Measurements from ENCODE around the gene BCL10.

Gene BCL10

DNA sequence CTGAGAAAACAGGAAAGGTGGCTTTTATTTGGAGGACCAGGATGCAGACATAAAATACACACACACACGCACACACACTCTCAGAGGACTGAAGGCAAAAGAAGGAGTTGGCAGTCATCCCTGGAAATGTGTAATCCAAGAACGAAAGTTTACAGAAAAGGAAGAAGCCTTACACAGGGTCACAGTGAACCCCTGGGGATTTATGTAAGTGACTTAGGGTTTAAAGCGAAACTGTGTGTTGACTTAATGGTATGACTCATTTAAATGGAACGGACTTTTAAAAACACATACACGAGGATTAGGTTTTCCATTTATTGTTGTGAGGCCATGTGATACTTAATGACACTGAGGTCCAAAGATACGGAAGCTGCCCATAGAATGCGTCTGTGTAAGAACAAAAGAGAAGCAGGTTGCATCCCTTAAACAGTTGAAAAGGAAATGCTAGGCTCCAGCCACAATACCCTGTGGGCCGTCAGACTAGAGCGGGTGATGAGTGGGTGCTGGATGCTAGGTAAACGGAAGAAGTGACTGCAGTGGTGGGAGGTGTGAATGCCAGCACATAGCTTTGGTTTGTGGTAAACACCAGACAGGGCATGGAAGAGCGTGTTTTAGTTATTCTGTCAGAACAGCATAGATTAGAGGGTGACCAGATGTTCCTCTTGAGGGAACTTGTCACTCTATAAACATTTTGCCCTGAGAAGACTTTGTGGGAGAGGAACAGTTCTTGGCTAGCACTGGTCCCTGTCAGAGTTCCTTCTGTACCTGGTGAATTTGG, 21.6 kb upstream of the BCL10 start:
- DNase-seq, result peak in 12 of 56 donors; percentile 4 to 49 (median 10)

DNA sequence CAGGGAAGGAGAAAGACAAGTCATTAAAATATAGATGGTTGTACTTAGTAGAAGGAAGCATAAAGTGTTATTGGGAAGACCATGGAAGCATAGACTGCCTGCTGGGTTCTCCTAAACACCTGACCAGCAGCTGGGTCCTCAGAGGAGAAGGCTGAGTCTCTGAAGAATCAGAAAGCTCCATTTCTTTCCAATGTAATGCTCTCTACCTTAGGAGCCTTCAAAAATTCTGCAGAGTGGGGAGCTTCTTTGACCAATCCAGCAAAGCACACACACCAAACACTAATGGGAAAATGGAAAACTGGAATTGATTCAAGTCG, 21.1 kb upstream of the BCL10 start:
- DNase-seq, result no peak

DNA sequence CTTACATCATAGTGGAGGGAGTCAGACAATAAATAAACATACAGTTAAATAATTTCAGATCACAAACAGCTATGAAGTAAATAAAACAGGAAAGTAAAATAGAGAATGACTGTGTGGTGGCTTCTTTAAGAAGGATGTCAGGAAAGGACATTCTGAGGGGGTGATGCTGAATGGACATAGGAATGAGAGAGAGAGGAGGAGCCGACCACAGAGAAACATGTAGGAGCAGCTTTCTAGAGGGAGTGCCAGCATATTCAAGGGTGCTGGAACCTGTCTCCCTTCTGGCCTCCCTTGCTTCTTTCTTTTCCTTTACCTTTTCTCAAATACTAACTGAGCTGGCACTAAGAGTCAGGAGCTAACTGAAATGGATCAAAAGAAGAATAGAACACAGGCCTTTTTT, 20.5 kb upstream of the BCL10 start:
- no peak for DNase-seq

DNA sequence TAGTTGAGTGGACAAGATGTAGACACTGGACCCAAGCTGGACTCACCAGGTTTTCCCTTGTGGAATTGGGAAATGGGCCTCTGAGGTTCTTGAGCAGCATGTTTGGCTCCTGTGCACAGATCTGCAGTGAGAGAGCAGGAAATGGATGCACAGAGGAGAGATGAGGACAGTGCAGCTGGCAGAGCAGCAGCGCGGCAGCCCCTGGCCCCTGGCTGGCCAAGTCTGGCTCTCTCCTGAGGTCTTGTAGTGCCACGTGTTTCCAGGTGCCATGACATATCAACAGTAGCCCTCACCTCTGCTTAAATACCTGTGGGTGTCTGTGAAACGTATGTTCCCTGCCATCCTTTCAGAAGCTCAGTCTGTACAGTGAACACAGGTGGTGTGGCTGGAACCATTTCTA, 19.2 kb upstream of the BCL10 start:
- DNase-seq, result no peak

DNA sequence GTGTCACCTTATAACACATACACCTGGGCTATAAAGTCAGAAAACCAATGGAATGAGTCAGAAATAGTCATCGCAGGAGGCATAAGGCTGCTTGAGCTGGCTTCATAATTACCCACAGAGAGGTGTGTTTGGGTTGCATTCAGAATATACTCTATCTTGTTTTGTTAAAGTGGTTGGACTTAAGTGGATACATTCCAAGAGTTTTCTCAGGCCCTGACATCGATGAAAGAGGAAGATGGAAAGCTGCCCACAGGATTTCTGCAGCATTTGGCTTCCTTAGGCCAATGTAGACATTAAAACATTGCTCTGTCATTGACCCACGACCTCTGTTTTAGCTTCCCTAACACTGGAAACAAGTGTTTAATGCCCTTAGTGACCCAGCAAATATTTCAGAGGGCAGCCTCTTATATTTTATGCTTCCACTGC, 18.6 kb upstream of the BCL10 start:
- no peak for DNase-seq

DNA sequence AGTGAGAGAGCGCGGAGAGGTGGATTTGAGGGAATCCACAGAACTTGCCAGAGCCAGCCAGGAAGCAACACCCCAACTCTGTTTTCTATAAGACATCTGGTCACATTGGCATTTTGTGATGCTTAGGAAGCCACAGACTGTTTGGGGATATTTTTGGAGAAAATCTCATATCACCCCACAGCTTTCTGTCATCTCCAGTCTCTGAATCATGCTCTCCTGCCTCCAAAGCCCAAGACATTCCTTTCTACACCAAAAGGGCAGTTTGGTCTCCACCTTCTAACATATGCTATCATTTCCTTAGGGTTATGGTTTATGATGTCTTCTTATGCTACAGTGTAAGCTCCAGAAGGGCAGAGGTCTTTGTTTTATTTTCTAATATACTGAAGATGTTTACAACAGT, 14.4 kb upstream of the BCL10 start:
- no peak for DNase-seq

DNA sequence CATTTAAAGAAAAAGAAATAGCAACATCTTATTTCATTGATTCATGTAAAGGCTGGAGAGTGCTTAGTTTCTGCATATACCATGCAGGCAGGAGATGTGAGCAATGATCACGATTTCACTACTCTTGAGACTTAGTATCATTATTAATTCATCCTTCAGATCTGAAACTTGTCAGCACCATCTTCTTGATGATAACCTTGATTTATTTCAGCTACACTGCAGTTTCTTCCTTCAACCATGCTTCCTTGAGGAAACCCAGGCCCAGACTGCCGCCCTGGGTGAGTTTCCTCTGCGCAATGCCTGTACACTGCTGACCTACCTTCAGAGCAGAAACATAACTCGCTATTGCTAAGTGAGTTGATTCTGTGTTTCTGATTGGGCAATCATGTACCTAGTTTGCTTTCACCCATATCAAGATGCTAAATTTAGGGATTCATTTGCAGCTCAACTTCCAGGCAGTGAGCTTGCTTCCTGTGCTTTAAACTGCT, 13.5 kb upstream of the BCL10 start:
- no peak for DNase-seq

DNA sequence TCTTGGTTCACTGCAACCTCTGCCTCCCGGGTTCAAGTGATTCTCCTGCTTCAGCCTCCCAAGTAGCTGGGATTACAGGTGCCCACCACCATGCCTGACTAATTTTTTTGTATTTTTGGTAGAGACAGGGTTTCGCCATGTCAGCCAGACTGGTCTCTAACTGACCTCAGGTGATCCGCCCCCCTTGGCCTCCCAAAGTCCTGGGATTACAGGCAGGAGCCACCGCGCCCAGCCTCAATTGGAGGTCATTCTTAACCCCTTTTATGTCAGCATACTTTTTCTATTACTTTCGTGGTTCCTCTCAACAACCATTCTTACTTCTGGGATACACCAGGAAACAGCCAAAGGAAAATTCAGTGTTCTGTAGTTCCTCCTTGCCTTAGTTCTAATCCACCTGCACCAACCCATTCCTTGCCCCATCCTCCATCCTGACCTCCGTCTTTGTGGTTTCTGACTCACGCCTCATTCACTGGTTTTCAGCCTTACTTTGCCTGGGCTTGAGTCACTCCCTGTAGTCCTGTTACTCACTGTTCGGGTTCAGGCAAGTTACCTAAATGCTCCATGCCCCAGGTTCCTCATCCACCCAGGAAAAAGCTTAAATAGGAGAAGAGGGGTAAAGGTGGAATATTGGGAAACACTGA, 12.9 kb upstream of the BCL10 start:
- DNase-seq, result no peak

DNA sequence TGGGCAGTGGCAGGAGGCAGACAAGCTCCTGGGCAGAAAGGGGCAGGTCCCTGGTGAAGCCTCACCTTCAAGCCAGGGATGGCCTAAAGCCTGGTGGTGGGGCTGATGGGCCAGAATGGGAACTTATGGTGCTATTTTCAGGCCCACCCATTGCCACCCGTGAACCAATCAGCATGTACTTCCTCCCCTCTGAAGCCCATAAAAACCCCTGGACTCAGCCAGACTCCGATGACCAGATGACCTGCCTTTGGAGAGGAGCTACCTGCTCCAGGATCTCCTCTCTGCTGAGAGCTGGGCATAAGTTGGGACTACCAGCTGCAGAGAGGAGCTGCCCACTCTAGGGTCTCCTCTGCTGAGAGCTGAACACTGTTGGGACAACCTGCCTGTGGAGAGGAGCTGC, 7.8 kb upstream of the BCL10 start:
- no peak for DNase-seq

DNA sequence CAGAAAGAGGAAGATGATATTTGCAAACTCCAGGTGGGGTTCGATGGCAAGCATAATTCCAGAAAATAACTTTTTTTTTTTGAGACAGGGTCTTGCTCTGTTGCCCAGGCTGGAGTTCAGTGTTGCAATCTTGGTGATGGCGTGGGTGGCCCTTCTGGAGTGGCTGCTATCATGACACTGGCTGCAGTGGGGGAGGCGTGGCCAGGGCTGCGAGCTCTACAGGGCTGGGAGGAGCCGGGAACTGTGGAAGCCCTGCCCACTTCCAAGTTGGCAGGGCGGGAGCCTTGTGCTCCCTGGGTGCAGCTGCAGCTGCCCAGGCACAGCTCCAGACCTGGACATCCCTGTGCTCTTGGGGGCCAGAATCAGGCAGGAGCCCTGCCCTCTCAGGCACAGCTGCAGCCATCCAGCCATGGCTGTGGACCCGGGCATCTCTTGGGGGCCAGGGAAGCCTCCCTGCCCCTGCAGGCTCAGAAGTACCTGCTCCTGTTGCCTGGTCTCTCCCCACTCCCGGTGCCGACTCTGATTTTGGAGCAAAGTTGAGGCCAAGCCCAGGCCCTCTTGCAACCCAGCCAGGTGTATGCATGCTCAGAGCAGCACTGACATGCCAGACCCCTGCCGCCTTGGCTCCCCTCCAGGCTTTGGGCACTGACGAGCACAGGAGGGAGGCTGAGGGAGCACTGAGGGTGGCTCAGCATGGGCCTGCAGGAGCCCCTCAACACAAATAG, 7.2 kb upstream of the BCL10 start:
- peak in 7 of 56 donors; percentile 3 to 32 (median 9) for DNase-seq

DNA sequence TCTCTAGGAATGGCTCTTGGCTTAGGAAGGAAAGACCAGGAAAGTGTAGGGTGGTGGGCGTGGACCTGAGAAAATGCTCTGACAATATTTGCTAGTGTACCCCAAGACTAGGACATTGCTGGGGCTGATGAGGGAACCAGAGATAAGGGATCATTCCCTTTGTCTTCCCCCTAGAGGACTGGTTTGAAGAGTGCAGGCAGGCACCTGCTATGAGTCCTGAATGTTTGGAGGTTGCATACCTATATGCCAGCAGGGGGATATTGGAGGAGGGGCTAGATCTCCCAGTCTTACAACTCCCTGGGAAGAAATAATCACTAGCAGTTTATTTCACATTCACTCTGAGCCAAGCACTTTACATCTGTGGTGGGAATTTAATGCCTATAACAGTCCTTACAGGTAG, 6.0 kb upstream of the BCL10 start:
- no peak for DNase-seq

DNA sequence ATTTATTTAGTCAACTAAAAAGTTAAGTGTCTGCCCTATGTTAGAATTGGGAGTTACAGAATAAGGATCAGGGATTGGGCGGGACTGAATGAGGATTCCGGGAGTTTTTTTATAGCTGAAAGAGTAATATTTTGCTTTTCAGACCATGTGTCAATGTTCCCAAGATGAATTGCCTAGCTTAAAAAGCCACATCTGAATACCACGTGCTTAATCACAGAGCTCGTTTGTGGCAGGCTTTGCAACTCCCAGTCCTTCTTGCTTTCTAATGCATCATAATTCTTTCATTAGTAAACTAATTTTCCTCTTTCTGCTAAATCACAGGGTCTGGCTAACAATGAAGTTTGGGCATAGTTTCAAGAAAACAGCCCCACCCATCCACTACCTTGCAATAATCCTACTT, 4.2 kb upstream of the BCL10 start:
- no peak for DNase-seq

DNA sequence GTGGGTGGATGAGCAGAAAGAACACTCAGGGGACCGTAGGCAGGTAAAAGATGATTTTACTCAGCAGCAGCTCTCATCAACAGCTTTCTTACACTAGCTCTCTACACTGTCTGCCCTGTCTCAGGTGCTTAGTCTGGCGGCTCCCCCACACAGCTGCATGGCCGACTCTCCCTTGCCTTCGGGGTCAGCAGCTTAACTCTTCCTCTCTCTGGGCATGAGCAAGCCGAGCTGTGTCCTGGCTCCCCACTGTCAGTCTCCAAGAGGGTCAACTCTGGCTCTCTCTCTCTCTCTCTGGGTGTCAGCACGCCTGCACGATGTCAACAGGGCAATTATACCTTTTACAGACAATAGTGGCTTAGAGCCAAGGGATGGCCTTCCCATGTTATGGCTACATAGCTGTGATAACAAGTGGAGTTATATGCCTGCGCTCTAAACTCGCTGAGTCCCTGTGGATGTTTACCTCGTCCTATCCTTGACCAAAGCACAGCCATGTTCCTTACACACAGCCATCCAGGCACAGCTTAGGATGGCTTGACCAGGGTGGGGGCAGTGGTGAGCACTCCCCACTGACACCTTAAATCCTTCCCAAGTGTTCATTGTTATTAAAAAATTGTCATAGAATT, 3.1 kb upstream of the BCL10 start:
- DNase-seq, result no peak

DNA sequence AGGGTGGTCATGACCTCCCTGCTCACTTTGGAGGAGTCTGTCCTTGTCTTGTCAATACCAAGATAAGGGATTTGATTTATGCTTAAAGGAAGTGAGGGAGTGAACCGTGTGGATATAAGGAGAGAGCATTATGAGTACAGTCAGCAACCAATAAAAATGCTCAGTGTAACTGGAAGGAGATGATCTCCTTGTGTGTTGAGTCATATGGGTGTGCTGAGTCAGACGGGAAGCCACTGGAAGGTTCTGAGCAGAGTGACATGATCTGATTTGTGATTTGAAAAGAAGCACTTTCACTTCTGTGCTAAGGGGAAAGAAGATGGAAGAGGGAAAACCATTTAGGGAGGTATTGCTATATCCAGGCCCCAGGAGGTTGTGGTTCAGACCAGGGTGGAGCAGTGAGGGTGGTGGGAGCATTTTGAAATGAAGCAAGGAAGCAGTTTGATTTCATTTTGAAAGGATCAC, 2.5 kb upstream of the BCL10 start:
- DNase-seq, result peak in 8 of 56 donors; percentile 2 to 38 (median 10)

DNA sequence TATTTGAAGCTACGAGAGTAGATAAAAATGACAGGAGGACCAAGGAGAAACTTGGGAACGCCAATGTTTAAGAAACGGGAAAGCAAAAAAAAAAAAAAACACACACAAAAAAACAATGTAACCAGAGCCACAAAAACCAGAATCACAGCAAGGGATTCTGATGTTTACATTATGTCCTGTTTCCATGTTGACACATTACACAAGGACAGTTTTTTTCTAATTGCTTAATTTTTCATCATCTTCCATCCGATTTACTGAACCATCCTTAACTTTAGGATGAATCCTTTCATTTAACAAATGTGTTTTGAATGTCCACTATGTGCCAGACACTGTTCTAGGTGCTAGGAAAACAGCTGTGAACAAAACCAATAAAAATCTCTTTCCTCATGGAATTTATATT, 1.4 kb upstream of the BCL10 start:
- DNase-seq, result no peak

DNA sequence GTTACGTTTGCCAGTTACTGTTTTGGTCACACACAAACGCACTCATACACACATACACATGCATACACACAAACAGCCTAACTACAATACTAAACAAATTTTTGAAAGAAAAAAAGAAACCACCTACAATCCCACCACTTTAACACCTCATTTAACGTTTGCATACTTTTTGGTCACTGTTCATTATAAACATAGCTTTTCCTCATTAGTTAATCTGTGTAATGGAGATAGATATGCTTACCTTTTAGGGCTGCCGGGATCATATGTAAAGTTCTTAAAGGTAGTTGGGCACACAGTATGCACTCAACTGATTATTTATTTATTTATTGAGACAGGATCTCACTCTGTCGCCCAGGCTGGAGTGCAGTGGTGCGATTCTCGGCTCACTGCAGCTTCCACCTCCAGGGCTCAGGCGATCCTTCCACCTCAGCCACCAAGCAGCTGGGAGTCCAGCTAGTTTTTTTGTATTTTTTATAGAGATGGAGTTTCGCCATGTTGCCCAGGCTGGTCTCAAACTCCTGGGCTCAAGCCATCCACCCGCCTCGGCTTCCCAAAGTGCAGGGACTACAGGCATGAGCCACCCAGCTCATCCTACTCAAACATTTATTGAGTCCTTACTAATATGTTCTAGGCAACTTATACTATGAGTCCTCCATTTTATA, 677 bp upstream of the BCL10 start:
- DNase-seq, result peak in 1 of 56 donors; percentile 4

DNA sequence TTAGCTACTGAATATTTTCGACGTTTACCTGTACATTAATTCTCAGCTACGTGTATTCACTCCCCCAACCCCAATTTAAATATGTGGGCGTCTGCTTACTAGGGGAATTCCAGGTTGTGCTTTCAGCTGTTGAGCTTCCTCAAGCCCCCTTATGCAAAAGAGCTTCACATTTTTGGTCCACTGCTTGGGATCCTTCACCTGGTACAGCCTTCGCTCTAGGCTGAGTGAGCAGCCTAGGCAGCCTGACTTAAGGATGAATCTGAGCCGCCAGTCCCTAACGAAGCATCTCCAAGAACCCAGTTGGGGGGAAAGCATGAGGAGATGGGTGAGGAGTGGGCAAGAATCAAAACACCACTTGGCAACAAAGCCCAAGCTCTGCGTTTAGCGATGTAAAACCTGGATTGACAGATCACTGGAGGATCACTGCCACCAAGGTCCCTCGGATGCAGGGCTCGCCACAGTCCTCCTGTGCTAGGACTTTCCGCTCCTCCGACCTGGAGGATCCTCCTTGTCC, 674 bp downstream of the BCL10 start:
- peak in 1 of 56 donors; percentile 61 for DNase-seq

DNA sequence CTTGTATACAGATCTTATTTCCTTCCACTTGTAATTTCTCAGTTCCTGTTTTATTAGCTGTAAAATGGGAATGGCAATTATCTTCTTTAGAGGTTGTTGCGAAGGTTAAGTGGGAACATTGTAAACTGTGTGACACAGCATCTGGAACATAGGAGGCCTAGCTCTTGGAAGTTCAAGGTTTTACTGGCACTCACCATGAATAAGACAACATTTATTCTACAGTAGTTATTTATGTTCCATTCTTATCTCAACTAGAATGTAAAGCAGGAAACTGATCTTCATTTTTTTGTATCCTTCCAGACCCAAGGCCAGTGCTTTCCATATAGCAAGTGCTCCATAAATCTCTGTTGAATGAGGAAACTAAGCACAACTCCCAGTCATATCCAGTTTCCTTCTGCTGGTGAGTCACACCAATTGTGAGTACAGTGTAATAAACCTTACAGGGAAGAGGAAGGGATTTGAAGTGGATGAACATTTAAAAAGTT, 1.4 kb downstream of the BCL10 start:
- DNase-seq, result no peak

DNA sequence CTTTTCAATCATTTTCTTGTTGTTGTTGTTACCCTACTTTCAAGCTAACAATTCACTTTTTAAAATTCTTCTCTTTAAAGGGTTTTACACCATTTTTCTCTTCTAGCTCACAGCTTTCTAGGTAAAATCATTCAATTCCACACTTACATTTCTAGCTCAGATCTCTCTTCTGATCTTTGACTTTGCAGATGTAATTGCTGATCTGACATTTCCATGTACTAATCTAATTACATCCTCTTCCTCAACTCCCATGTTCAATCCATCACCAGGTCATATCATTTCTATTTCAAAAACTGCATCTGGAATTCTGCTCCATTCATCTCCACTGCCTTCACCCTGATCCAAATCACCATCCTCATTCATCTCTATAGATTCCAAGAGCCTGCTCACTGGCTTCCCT, 3.0 kb downstream of the BCL10 start:
- DNase-seq, result no peak

DNA sequence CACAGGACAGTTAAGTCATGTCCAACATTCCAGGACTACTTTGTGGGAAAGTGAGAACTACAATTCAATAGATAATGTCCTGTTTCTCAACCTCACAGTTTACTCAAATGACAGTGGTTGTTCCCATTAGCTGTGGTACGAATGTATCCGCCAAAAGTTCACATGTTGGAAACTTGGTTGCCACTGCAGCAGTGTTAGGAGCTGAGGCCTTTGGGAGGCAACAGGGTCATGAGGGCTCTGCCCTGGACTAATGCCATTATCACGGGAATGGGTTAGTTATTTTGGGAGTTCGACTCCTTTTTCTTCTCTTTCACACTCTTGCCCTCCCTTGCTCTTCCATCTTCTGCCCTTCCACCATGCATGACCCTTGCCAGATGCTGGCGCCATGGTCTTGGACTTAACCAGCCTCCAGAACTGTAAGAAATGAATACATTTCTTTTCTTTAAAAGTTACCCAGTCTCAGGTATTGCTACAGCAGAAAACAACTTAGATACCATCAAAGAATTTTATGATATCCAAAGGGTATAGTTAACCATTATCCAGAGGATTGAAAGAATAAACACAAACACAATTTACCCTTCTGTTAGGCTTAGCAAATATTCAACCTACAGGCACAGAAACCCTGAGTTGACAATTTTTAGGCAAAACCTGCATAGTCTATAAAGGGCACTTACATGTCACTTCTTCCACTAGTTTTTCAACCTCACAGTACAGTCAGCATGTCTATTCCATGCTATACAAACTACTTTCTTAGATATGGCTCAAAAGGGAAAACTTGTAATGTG, 7.4 kb downstream of the BCL10 start:
- DNase-seq, result no peak

All from amygdala (tissue), 56 donors.